OCI-LY7 (cell line): ENCODE results near the gene SUSD4.

Experiments
- CTCF ChIP-seq: fragments of 200-600 bp; sonication (generic); conservative IDR thresholded peaks from 2 replicates; pipeline ENCODE4 v1.5.1; 2014; ENCODE audit warnings: mild to moderate bottlenecking, antibody characterized with exemption, low read length, moderate library complexity, mixed read lengths
- EZH2phosphoT487 ChIP-seq: fragments of 200-600 bp; sonication (generic); IDR thresholded peaks from 2 replicates; pipeline ENCODE4 v1.6.1; 2018; ENCODE audit warnings: low read depth, borderline replicate concordance, mild to moderate bottlenecking, mixed run types, antibody characterized with exemption, low read length, moderate library complexity, mixed read lengths

DNA sequence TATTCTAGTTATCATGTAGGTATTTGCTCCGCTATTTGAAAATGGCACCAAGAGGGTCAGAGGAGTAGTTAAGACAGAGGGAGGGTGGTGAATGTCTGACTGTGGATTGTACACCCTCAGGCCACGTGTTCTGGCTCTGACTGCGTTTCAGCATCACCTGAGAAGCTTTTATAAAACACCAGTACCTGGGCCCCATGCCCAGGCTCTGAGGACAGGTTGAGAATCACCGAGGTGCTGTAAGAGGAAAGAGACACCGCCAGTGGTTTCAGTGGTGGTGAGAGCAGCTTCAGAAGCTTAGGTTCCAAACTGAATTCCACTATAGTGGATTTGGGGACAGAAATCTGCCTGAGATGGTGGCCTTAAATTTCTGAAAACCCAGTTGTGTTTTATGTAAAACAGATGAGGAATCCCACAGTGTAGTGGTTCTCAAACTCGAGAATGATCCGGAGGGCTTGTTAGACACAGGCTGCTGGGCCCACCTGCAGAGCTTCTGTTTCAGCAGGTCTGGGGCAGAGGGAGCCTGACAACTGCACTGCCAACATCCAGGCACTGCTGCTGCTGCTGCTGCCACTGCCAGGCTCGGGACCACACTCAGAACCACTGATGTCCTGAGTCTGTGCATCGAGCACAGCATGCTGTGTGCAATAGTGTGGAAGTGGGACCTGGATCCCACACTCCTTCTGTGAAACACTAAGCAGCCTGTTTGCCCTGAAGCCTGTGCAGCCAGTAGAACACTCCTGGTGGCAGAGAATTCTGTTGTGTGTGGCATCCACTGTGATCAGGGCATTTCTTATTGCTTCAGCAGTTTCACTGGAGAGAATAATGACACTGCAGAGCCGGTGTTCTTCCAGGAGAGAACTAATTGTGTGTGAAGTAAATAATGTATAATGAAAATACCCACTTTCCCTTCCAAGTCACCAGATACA is 98.7 kb downstream of the SUSD4 start:
- TF ChIP-seq EZH2phosphoT487 (no peak), CTCF (no peak)
